Tibial nerve (tissue), 4 donors: ENCODE data around the gene EBI3. TPM values are rescaled to one million over a fixed set of nuclear protein-coding genes. Genes with fewer than 3 reads are reported as not detected.
"Not testable (repeated sequence)": the region's sequence is repeated elsewhere in the genome, so short reads cannot be mapped to it uniquely, and the experiment has no call there.

ENCODE experiments used
- DNase-seq, 2 donors: peaks; one replicate each; pipeline ENCODE4 v3.0.0-alpha.2; 2019; ENCODE audit warnings: low spot score in 2 of 2
- H3K27ac ChIP-seq, 4 donors: fragments of 200-600 bp; sonication (generic) in 3 of 4; one replicate each; pipeline ENCODE4 v1.5.1; 2017 to 2019; ENCODE audit warnings: mild to moderate bottlenecking in 1 of 4
- H3K27me3 ChIP-seq, 2 donors: fragments of 200-600 bp; sonication (generic) in 1 of 2; one replicate each; pipeline versions ENCODE4 v1.5.1 to v1.6.0; 2017 to 2019
- H3K36me3 ChIP-seq, 3 donors: fragments of 200-600 bp; sonication (generic); one replicate each; pipeline ENCODE4 v1.5.1; 2018 to 2019
- H3K4me1 ChIP-seq, 4 donors: fragments of 200-600 bp; sonication (generic) in 3 of 4; one replicate each; pipeline ENCODE4 v1.5.1; 2017 to 2019
- H3K4me3 ChIP-seq, 4 donors: fragments of 200-600 bp; sonication (generic) in 3 of 4; one replicate each; pipeline ENCODE4 v1.5.1; 2017 to 2019; ENCODE audit warnings: mild to moderate bottlenecking in 1 of 4, moderate library complexity in 1 of 4
- H3K9me3 ChIP-seq, 4 donors: fragments of 200-600 bp; sonication (generic) in 3 of 4; one replicate each; pipeline ENCODE4 v1.5.1; 2017 to 2019
- CTCF ChIP-seq, 5 experiments: fragments of 200-600 bp in 3 of 5; fragments of 450-650 bp in 2 of 5; sonication (generic) in 3 of 5; IDR thresholded peaks; one replicate each; pipeline ENCODE4 v1.5.1; 2016 to 2019; ENCODE audit warnings: antibody characterized with exemption in 5 of 5, mild to moderate bottlenecking in 3 of 5, moderate library complexity in 2 of 5
- EP300 ChIP-seq, 2 donors: sonication (generic); formaldehyde crosslinking; IDR thresholded peaks; one replicate each; pipeline ENCODE4 v1.6.1; 2017; ENCODE audit warnings: antibody characterized with exemption in 2 of 2, mild to moderate bottlenecking in 1 of 2
- POLR2A ChIP-seq, 2 donors: fragments of 450-650 bp; IDR thresholded peaks; one replicate each; pipeline ENCODE4 v1.6.1; 2017; ENCODE audit warnings: antibody characterized with exemption in 2 of 2, mild to moderate bottlenecking in 2 of 2, moderate library complexity in 2 of 2
- WGBS, 2 donors: methylation state at CpG; one replicate each; pipeline ENCODE4 v1.1.5; 2018; 5-methylcytosine and 5-hydroxymethylcytosine counted together
- total RNA-seq, 4 donors: library from RNA; depleted of rRNA; stranded (reverse); fragments of >200 nt; gene quantifications; one replicate each; pipeline ENCODE4 v1.1.0, GENCODE V29; 2016

The EBI3 gene
- total RNA-seq, 4 donors from 2014 or later: 1.4 to 18.0 (median 9.0) TPM

GRCh38 chr19:4189641-4190040 lies 39.7 kb upstream of the EBI3 start:
- H3K4me1 ChIP-seq: no peaks in the 10 kb centered on the region
- H3K27ac ChIP-seq: no peak overlapping the region
- H3K9me3 ChIP-seq: no peaks in the 10 kb centered on the region
- H3K27me3 ChIP-seq: peaks cover 0 to 49% of the 10 kb centered on the region in 2 donors
- 75 to 76% methylated on average over 5 of the region's 5 CpGs for WGBS, 2 donors
- TF ChIP-seq EP300 (IDR thresholded peaks at IDR 0.05) (no peak), POLR2A (IDR thresholded peaks at IDR 0.05) (no peak), CTCF (IDR thresholded peaks at IDR 0.05) (no peak)
- H3K4me3 ChIP-seq: no peak overlapping the region
- DNase-seq: no peak
- H3K36me3 ChIP-seq: no peaks in the 10 kb centered on the region

GRCh38 chr19:4192537-4192936 lies 36.8 kb upstream of the EBI3 start:
- 94% methylated on average over 3 of the region's 3 CpGs for WGBS, 2 donors

GRCh38 chr19:4194353-4194752 lies 35.0 kb upstream of the EBI3 start:
- no peak for DNase-seq
- no peak for TF ChIP-seq EP300 (IDR thresholded peaks at IDR 0.05)
- TF ChIP-seq POLR2A (IDR thresholded peaks at IDR 0.05): no peak
- TF ChIP-seq CTCF (IDR thresholded peaks at IDR 0.05): no peak
- H3K27ac ChIP-seq: no peak overlapping the region
- H3K4me1 ChIP-seq: peaks cover 0 to 9% (median 0%) of the 10 kb centered on the region in 4 donors
- peaks cover 2 to 77% of the 10 kb centered on the region in 2 donors for H3K27me3 ChIP-seq
- H3K9me3 ChIP-seq: no peaks in the 10 kb centered on the region
- 49 to 60% methylated on average over 7 of the region's 7 CpGs for WGBS, 2 donors
- H3K4me3 ChIP-seq: no peak overlapping the region
- no peaks in the 10 kb centered on the region for H3K36me3 ChIP-seq

More at GRCh38 chr19:4192537-4192936, 36.8 kb upstream of the EBI3 start:
- peaks cover 0 to 67% of the 10 kb centered on the region in 2 donors for H3K27me3 ChIP-seq
- DNase-seq, H3K27ac ChIP-seq, H3K36me3 ChIP-seq, H3K9me3 ChIP-seq, H3K4me1 ChIP-seq, H3K4me3 ChIP-seq: not testable (repeated sequence)

GRCh38 chr19:4196009-4196408 lies 33.3 kb upstream of the EBI3 start:
- Histone ChIP-seq H3K27ac (no peak overlapping the region), H3K27me3 (peaks cover 2 to 85% of the 10 kb centered on the region in 2 donors), H3K36me3 (no peaks in the 10 kb centered on the region), H3K9me3 (no peaks in the 10 kb centered on the region), H3K4me1 (peaks cover 0 to 9% (median 0%) of the 10 kb centered on the region in 4 donors), H3K4me3 (no peak overlapping the region)
- DNase-seq: no peak
- 74 to 81% methylated on average over 8 of the region's 8 CpGs for WGBS, 2 donors
- no peak for TF ChIP-seq EP300 (IDR thresholded peaks at IDR 0.05)
- TF ChIP-seq CTCF (IDR thresholded peaks at IDR 0.05): no peak
- no peak for TF ChIP-seq POLR2A (IDR thresholded peaks at IDR 0.05)

- TF ChIP-seq EP300 (IDR thresholded peaks at IDR 0.05) (no peak), POLR2A (IDR thresholded peaks at IDR 0.05) (no peak), CTCF (IDR thresholded peaks at IDR 0.05) (no peak)
- peaks cover 0 to 9% (median 0%) of the 10 kb centered on the region in 4 donors for H3K4me1 ChIP-seq
- peaks cover 2 to 81% of the 10 kb centered on the region in 2 donors for H3K27me3 ChIP-seq
- H3K9me3 ChIP-seq: no peaks in the 10 kb centered on the region
- no peak overlapping the region for H3K27ac ChIP-seq
- 79 to 86% methylated on average over 21 to 22 of the region's 22 CpGs for WGBS, 2 donors
- DNase-seq: no peak
- no peak overlapping the region for H3K4me3 ChIP-seq
- no peaks in the 10 kb centered on the region for H3K36me3 ChIP-seq
Observed at GRCh38 chr19:4196587-4197148, 32.7 kb upstream of the EBI3 start.
